Adrenal gland (tissue), 12 donors: ENCODE measurements around the gene AIFM3. TPM values are rescaled to one million over a fixed set of nuclear protein-coding genes. Genes with fewer than 3 reads are reported as not detected.

Experiments
- DNase-seq, 7 donors: peaks; one replicate each; pipeline ENCODE4 v3.0.0-alpha.2; 2019 to 2020
- H3K27ac ChIP-seq, 5 donors: fragments of 200-600 bp; sonication (generic) in 4 of 5; 1 replicate in 3 of 5; 2 replicates in 2 of 5; pipeline versions ENCODE4 v1.5.1 to v1.8.0; 2016 to 2020; ENCODE audit warnings: mild to moderate bottlenecking in 1 of 5
- H3K27me3 ChIP-seq: fragments of 200-600 bp; 2 replicates; pipeline ENCODE4 v1.8.0; 2021
- H3K36me3 ChIP-seq, 2 donors: fragments of 200-600 bp; replicated peaks in 1 of 2; 1 replicate in 1 of 2; 2 replicates in 1 of 2; pipeline versions ENCODE4 v1.5.1 to v1.8.0; 2018 to 2022
- H3K4me1 ChIP-seq, 2 donors: fragments of 200-600 bp; replicated peaks in 1 of 2; 1 replicate in 1 of 2; 2 replicates in 1 of 2; pipeline versions ENCODE4 v1.5.1 to v1.8.0; 2018 to 2021
- H3K4me3 ChIP-seq, 4 donors: fragments of 200-600 bp; sonication (generic) in 3 of 4; one replicate each; pipeline ENCODE4 v1.5.1; 2016 to 2018
- H3K9me3 ChIP-seq, 3 donors: fragments of 200-600 bp; sonication (generic) in 1 of 3; replicated peaks in 1 of 3; 1 replicate in 2 of 3; 2 replicates in 1 of 3; pipeline versions ENCODE4 v1.5.1 to v1.8.0; 2016 to 2021
- CTCF ChIP-seq, 6 experiments: fragments of 450-650 bp in 4 of 6; fragments of 200-600 bp in 2 of 6; sonication (generic) in 1 of 6; IDR thresholded peaks; 1 replicate in 5 of 6; 2 replicates in 1 of 6; pipeline versions ENCODE4 v1.5.1 to v1.8.0; 2016 to 2021; ENCODE audit warnings: antibody characterized with exemption in 6 of 6, mild to moderate bottlenecking in 2 of 6, moderate library complexity in 1 of 6
- POLR2A ChIP-seq, 2 donors: fragments of 450-650 bp; IDR thresholded peaks; one replicate each; pipeline ENCODE4 v1.6.1; 2017; ENCODE audit warnings: antibody characterized with exemption in 2 of 2, mild to moderate bottlenecking in 2 of 2, moderate library complexity in 1 of 2
- WGBS, 4 donors: extraction: QIAGEN DNeasy Blood & Tissue Kit in 2 of 4; methylation state at CpG; one replicate each; pipeline versions ENCODE4 v1.1.5 to v1.1.7; 2013 to 2017; 5-methylcytosine and 5-hydroxymethylcytosine counted together
- intact Hi-C, 2 donors: fragments of 100-400 bp; cut with DNase I; formaldehyde crosslinking; loops; one replicate each; pipeline versions ENCODE4 v1.14.1 to v1.15.0; 2022 to 2023
- polyA plus RNA-seq, 3 donors: library from polyadenylated mRNA; stranded (reverse); fragments of 200-250 nt in 2 of 3; fragments of 350-450 nt in 1 of 3; fragmentation: Illumina TruSeq in 1 of 3; extraction: RNeasy Lipid Tissue Mini Kit (QIAGEN cat#74804) in 1 of 3; gene quantifications; one replicate each; pipeline ENCODE4 v1.2.3, GENCODE V29; 2013 to 2014
- total RNA-seq, 9 donors: library from RNA; depleted of rRNA in 4 of 9; stranded (reverse); fragments of >200 nt in 4 of 9; fragments of 120-200 nt in 1 of 9; fragmentation: NEBNext Ultra II Directional in 1 of 9; extraction: Animal tissue kit (Norgen Biotek cat#: 25700) in 1 of 9; gene quantifications; one replicate each; pipeline versions ENCODE4 v1.1.0 to v1.2.4, GENCODE V29; 2013 to 2023
- donor health status: healthy with polysubstance abuse.
- donor health status: Bipolar disorder and iron deficiency.
- donor health status: DM: yes; HTN: yes; CAD: no.
- donor health status: DM: no; HTN: no; CAD: no.
- donor health status: DM: no; HTN: no; CAD: no.
- donor health status: DM: yes; HTN: yes; CAD: no.

The AIFM3 gene
- total and polyA plus RNA-seq, 12 donors = 0.37 to 9.1 (median 2.2) TPM

- no peak overlapping the region for H3K27ac ChIP-seq
- H3K36me3 ChIP-seq = peaks cover 0 to 25% of the 10 kb centered on the region in 2 donors
- H3K9me3 ChIP-seq = peaks cover 0 to 4% (median 0%) of the 10 kb centered on the region in 3 donors
- H3K27me3 ChIP-seq = no peaks in the 10 kb centered on the region
- DNase-seq = no peak
- H3K4me1 ChIP-seq = peaks cover 26 to 37% of the 10 kb centered on the region in 2 donors
- TF ChIP-seq POLR2A (IDR thresholded peaks at IDR 0.05) (no peak), CTCF (IDR thresholded peaks at IDR 0.05) (no peak)
- H3K4me3 ChIP-seq = peak overlapping the region in 1 of 4 donors; percentile 73
- intact Hi-C loops = no loop called here
- 59 to 72% (median 68%) methylated on average over 4 to 5 of the region's 5 CpGs for WGBS, 4 donors
Measured at GRCh38 chr22:20983081-20983771, 16.2 kb downstream of the AIFM3 start.

DNA sequence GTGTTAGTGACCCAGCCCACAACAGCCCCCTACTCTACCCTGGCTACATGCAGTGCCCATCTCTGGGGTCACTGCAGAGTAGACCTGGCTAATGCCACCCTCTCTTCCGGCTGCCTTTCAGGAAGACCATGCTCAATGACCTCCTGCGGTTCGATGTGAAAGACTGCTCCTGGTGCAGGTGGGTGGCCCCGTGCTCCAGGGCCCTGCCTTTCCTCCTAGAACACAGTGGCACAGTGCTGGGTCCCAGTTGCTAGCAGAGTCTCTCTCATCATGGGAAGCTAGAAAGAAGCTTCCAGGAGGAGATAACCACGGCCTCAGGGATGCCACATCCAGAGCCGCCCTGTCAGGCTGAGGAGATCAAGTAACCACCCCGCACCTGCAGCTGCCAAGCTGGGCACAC lies 18.7 kb downstream of the AIFM3 start:
- Histone ChIP-seq H3K9me3 (no peaks in the 10 kb centered on the region), H3K4me3 (no peak overlapping the region), H3K36me3 (peaks cover 0 to 31% of the 10 kb centered on the region in 2 donors), H3K4me1 (peaks cover 16 to 24% of the 10 kb centered on the region in 2 donors), H3K27me3 (no peaks in the 10 kb centered on the region), H3K27ac (no peak overlapping the region)
- TF ChIP-seq CTCF (IDR thresholded peaks at IDR 0.05) = no peak
- no peak for TF ChIP-seq POLR2A (IDR thresholded peaks at IDR 0.05)
- DNase-seq = no peak
- intact Hi-C loops = no loop called here
- WGBS, 4 donors = 86 to 100% (median 96%) methylated on average over 2 to 7 of the region's 7 CpGs

GRCh38 chr22:20986365-20986764 lies 19.3 kb downstream of the AIFM3 start:
- intact Hi-C loops = no loop called here
- no peaks in the 10 kb centered on the region for H3K9me3 ChIP-seq
- 79 to 96% (median 89%) methylated on average over 1 of the region's 1 CpG for WGBS, 4 donors
- H3K36me3 ChIP-seq = peaks cover 0 to 36% of the 10 kb centered on the region in 2 donors
- TF ChIP-seq POLR2A (IDR thresholded peaks at IDR 0.05) (no peak), CTCF (IDR thresholded peaks at IDR 0.05) (no peak)
- peaks cover 11 to 18% of the 10 kb centered on the region in 2 donors for H3K4me1 ChIP-seq
- H3K27me3 ChIP-seq = no peaks in the 10 kb centered on the region
- no peak overlapping the region for H3K4me3 ChIP-seq
- no peak for DNase-seq
- H3K27ac ChIP-seq = no peak overlapping the region

DNA sequence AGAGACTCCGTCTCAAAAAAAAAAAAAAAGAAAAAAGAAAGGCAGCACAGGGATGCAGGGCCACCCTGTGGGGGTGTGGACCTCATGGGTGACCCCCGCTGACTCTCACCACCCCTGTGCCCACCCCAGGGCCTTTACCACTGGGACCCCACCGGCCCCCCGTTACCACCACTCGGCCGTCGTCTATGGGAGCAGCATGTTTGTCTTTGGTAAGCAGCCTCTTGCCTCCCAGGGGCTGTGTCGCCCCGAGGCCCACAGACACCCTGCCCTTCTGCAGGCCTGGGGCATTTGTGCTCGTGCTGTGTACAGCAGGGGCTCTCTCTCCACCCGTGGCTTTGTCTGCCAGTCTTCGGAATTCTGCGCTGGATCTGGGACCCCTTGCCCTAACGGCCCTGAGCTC lies 20.3 kb downstream of the AIFM3 start:
- DNase-seq = no peak

More for the DNA sequence above, 20.3 kb downstream of the AIFM3 start:
- Histone ChIP-seq H3K4me1 (peaks cover 7 to 14% of the 10 kb centered on the region in 2 donors), H3K27ac (no peak overlapping the region), H3K9me3 (no peaks in the 10 kb centered on the region), H3K4me3 (no peak overlapping the region), H3K27me3 (no peaks in the 10 kb centered on the region), H3K36me3 (peaks cover 0 to 46% of the 10 kb centered on the region in 2 donors)
- no peak for TF ChIP-seq POLR2A (IDR thresholded peaks at IDR 0.05)
- 85 to 98% (median 92%) methylated on average over 7 to 14 of the region's 14 CpGs for WGBS, 4 donors
- intact Hi-C loops = no loop called here
